WTC11 (cell line): ENCODE measurements around the gene SPOCK1. TPM values are rescaled to one million over a fixed set of nuclear protein-coding genes. Genes with fewer than 3 reads are reported as not detected.
"Not testable (repeated sequence)": the region's sequence is repeated elsewhere in the genome, so short reads cannot be mapped to it uniquely, and the experiment has no call there.

ENCODE experiments used
- ATAC-seq: fragments of 200-7000 bp; cut with Tn5 transposase; 2 replicates; pipeline ENCODE4 v1.10.0; 2021; ENCODE audit warnings: mild to moderate bottlenecking, moderate library complexity
- CTCF ChIA-PET: fragments of 300-600 bp; sonication (Branson Sonifier 250); formaldehyde crosslinking; loops from one replicate; lab custom pipeline; 2021; ENCODE audit warnings: antibody characterized with exemption; lab: Charles Lee
- POLR2A ChIA-PET: fragments of 350-600 bp; sonication (Branson Sonifier 250); formaldehyde crosslinking; loops from one replicate; lab custom pipeline; 2021; ENCODE audit warnings: antibody characterized with exemption; lab: Charles Lee
- DNase-seq: peaks from one replicate; pipeline ENCODE4 v3.0.0; 2021; ENCODE audit warnings: low spot score
- H3K27ac Mint-ChIP-seq: 2 replicates; pipeline ENCODE4 v1.8.0; 2021; ENCODE audit warnings: mixed read lengths
- H3K27me3 Mint-ChIP-seq: 2 replicates; pipeline ENCODE4 v1.8.0; 2021; ENCODE audit warnings: low read depth, mild to moderate bottlenecking, moderate library complexity, mixed read lengths
- H3K36me3 Mint-ChIP-seq: 2 replicates; pipeline ENCODE4 v1.8.0; 2021; ENCODE audit warnings: mixed read lengths
- H3K4me1 Mint-ChIP-seq: 2 replicates; pipeline ENCODE4 v1.8.0; 2022; ENCODE audit warnings: mixed read lengths
- H3K4me3 Mint-ChIP-seq: 2 replicates; pipeline ENCODE4 v1.8.0; 2021; ENCODE audit warnings: mild to moderate bottlenecking, moderate library complexity, mixed read lengths
- H3K9me3 Mint-ChIP-seq: 2 replicates; pipeline ENCODE4 v1.8.0; 2021; ENCODE audit warnings: mixed read lengths
- ELF4 ChIP-seq: sonication (generic); formaldehyde crosslinking; IDR thresholded peaks from 2 replicates; pipeline ENCODE4 v1.8.1; 2022; ENCODE audit warnings: low read depth, mild to moderate bottlenecking, moderate library complexity, missing genetic modification reagents
- ESRRA ChIP-seq: sonication (generic); formaldehyde crosslinking; IDR thresholded peaks from 2 replicates; pipeline ENCODE4 v1.8.1; 2022; ENCODE audit warnings: mild to moderate bottlenecking, missing genetic modification reagents, borderline replicate concordance
- FOXK1 ChIP-seq: sonication (generic); formaldehyde crosslinking; IDR thresholded peaks from 2 replicates; pipeline ENCODE4 v1.8.0; 2022; ENCODE audit warnings: mild to moderate bottlenecking, moderate library complexity, missing genetic modification reagents
- FOXP1 ChIP-seq: sonication (generic); formaldehyde crosslinking; IDR thresholded peaks from 2 replicates; pipeline ENCODE4 v1.8.0; 2022; ENCODE audit warnings: missing genetic modification reagents, mild to moderate bottlenecking, moderate library complexity, borderline replicate concordance
- IRF2 ChIP-seq: sonication (generic); formaldehyde crosslinking; IDR thresholded peaks from 2 replicates; pipeline ENCODE4 v1.8.0; 2022; ENCODE audit warnings: low read depth, missing genetic modification reagents, borderline replicate concordance
- NFE2L1 ChIP-seq: sonication (generic); formaldehyde crosslinking; IDR thresholded peaks from 2 replicates; pipeline ENCODE4 v1.8.1; 2023; ENCODE audit warnings: missing genetic modification reagents
- RELA ChIP-seq: sonication (generic); formaldehyde crosslinking; IDR thresholded peaks from 2 replicates; pipeline ENCODE4 v1.8.1; 2022; ENCODE audit warnings: missing genetic modification reagents, mild to moderate bottlenecking, borderline replicate concordance
- SOX15 ChIP-seq: fragments of 250-450 bp; sonication (Bioruptor Pico); IDR thresholded peaks from 2 replicates; pipeline ENCODE4 v1.9.0; 2021; ENCODE audit warnings: mild to moderate bottlenecking
- SP1 ChIP-seq: sonication (generic); formaldehyde crosslinking; conservative IDR thresholded peaks from 2 replicates; pipeline ENCODE4 v1.8.1; 2022; ENCODE audit warnings: missing genetic modification reagents
- ZNF671 ChIP-seq: fragments of 250-450 bp; sonication (Bioruptor Pico); IDR thresholded peaks from 2 replicates; pipeline ENCODE4 v1.8.0; 2021; ENCODE audit warnings: mild to moderate bottlenecking
- total RNA-seq: library from RNA; stranded (reverse); gene quantifications from 3 replicates; pipeline ENCODE4 v1.2.3, GENCODE V29; 2021
- TF ChIP-seq, protein P1 (sequence below): fragments of 200-600 bp; IDR thresholded peaks from 2 replicates; pipeline ENCODE4 v1.8.0; 2022; ENCODE audit warnings: antibody characterized with exemption
- TF ChIP-seq, protein P2 (sequence below): sonication (generic); formaldehyde crosslinking; IDR thresholded peaks from 2 replicates; pipeline ENCODE4 v1.8.0; 2023; ENCODE audit warnings: mild to moderate bottlenecking, missing genetic modification reagents
- TF ChIP-seq, protein P3 (sequence below): sonication (generic); formaldehyde crosslinking; IDR thresholded peaks from 2 replicates; pipeline ENCODE4 v1.8.1; 2022; ENCODE audit warnings: missing genetic modification reagents, borderline replicate concordance

The SPOCK1 gene
- total RNA-seq, 1 experiment from 2014 or later, result 15.2 TPM

DNA sequence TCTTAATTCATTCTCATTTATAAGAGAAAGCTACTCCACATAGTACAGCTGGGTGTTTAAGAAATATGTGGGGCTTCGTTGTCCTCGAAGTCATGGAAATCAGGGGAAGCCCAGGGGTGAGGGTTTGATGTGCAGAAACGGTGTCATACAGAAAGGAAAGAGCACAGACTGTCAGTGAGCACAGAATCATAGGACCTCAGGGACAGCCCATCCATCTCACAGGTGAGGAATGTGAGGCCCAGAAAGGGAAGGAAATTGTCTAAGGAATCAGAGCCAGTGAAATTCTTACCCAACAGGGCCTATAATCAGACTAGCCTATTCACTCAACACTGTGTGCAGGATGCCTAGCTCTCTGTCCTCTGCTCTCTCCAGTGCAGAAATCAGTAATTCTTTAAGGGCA is 535.6 kb downstream of the SPOCK1 start:
- ChIA-PET POLR2A (no interaction called here), CTCF (no interaction called here)
- DNase-seq (no peak), ATAC-seq (no peak)
- Mint-ChIP-seq H3K27ac (no peak overlapping the region), H3K4me1 (peaks cover 17% of the 10 kb centered on the region), H3K36me3 (no peaks in the 10 kb centered on the region), H3K27me3 (no peaks in the 10 kb centered on the region), H3K4me3 (no peak overlapping the region), H3K9me3 (peaks cover 9% of the 10 kb centered on the region; the same call in 1 of the 2 replicates)
- TF ChIP-seq, protein P1, sequence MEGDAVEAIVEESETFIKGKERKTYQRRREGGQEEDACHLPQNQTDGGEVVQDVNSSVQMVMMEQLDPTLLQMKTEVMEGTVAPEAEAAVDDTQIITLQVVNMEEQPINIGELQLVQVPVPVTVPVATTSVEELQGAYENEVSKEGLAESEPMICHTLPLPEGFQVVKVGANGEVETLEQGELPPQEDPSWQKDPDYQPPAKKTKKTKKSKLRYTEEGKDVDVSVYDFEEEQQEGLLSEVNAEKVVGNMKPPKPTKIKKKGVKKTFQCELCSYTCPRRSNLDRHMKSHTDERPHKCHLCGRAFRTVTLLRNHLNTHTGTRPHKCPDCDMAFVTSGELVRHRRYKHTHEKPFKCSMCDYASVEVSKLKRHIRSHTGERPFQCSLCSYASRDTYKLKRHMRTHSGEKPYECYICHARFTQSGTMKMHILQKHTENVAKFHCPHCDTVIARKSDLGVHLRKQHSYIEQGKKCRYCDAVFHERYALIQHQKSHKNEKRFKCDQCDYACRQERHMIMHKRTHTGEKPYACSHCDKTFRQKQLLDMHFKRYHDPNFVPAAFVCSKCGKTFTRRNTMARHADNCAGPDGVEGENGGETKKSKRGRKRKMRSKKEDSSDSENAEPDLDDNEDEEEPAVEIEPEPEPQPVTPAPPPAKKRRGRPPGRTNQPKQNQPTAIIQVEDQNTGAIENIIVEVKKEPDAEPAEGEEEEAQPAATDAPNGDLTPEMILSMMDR, result no peak

DNA sequence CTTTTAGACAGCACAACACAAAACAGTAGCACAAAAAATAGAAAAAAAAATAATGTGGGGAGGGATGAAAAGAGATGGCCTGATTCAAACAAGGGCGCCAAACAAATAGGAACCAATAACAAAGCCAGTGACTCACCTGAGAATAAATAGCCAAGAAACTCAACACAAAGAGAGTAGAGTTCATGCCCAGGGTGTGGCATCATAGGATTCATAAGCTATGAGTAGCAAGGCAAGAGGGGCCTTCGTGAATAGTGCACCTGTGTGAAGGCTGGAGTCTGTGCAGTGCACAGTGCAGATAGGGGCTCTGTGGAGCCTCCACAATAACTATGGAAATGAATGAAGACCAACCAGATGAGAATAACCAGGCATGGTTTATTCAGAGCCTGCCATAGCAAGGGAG is 541.7 kb downstream of the SPOCK1 start:
- Mint-ChIP-seq H3K4me3 (no peak overlapping the region), H3K36me3 (peaks cover 4% of the 10 kb centered on the region; the same call in 1 of the 2 replicates), H3K27me3 (peaks cover 3% of the 10 kb centered on the region; the same call in 1 of the 2 replicates), H3K27ac (no peak overlapping the region), H3K4me1 (peaks cover 35% of the 10 kb centered on the region), H3K9me3 (peaks cover 8% of the 10 kb centered on the region)
- DNase-seq, result no peak
- ChIA-PET POLR2A (no interaction called here), CTCF (no interaction called here)
- TF ChIP-seq RELA (CRISPR knock-in tag) (no peak), IRF2 (CRISPR knock-in tag) (no peak), SOX15 (no peak), ESRRA (CRISPR knock-in tag) (no peak), ZNF671 (CRISPR knock-in tag) (no peak), ELF4 (CRISPR knock-in tag) (no peak), FOXP1 (CRISPR knock-in tag) (no peak), NFE2L1 (no peak), FOXK1 (no peak), SP1 (CRISPR knock-in tag) (no peak)
- TF ChIP-seq, protein P2, sequence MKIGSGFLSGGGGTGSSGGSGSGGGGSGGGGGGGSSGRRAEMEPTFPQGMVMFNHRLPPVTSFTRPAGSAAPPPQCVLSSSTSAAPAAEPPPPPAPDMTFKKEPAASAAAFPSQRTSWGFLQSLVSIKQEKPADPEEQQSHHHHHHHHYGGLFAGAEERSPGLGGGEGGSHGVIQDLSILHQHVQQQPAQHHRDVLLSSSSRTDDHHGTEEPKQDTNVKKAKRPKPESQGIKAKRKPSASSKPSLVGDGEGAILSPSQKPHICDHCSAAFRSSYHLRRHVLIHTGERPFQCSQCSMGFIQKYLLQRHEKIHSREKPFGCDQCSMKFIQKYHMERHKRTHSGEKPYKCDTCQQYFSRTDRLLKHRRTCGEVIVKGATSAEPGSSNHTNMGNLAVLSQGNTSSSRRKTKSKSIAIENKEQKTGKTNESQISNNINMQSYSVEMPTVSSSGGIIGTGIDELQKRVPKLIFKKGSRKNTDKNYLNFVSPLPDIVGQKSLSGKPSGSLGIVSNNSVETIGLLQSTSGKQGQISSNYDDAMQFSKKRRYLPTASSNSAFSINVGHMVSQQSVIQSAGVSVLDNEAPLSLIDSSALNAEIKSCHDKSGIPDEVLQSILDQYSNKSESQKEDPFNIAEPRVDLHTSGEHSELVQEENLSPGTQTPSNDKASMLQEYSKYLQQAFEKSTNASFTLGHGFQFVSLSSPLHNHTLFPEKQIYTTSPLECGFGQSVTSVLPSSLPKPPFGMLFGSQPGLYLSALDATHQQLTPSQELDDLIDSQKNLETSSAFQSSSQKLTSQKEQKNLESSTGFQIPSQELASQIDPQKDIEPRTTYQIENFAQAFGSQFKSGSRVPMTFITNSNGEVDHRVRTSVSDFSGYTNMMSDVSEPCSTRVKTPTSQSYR (CRISPR knock-in tag), result no peak
- TF ChIP-seq, protein P3, sequence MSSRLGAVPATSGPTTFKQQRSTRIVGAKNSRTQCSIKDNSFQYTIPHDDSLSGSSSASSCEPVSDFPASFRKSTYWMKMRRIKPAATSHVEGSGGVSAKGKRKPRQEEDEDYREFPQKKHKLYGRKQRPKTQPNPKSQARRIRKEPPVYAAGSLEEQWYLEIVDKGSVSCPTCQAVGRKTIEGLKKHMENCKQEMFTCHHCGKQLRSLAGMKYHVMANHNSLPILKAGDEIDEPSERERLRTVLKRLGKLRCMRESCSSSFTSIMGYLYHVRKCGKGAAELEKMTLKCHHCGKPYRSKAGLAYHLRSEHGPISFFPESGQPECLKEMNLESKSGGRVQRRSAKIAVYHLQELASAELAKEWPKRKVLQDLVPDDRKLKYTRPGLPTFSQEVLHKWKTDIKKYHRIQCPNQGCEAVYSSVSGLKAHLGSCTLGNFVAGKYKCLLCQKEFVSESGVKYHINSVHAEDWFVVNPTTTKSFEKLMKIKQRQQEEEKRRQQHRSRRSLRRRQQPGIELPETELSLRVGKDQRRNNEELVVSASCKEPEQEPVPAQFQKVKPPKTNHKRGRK (CRISPR knock-in tag), result no peak
- TF ChIP-seq, all 79 proteins: peak for 0
- ATAC-seq, result no peak

DNA sequence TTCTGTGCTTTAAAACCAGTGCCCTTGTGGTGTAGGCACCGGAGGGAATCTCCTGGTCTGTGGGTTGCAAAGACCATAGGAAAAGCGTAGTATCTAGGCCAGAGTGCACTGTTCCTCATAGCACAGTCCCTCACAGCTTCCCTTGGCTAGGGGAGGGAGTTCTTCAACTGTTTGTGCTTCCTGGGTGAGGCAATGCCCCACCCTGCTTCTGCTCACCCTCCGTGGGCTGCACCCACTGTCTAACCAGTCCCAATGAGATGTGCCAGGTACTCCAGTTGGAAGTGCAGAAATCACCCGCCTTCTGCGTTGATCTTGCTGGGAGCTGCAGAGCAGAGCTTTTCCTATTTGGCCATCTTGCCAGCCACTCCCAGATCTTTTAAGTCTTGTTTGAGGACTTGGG is 545.0 kb downstream of the SPOCK1 start:
- Mint-ChIP-seq H3K27ac (peak overlapping the region; percentile 48; the same call in 1 of the 2 replicates), H3K4me1 (peaks cover 26% of the 10 kb centered on the region), H3K36me3 (peaks cover 27% of the 10 kb centered on the region), H3K9me3 (peaks cover 30% of the 10 kb centered on the region)
- H3K27me3 Mint-ChIP-seq, DNase-seq, H3K4me3 Mint-ChIP-seq: not testable (repeated sequence)
- ATAC-seq, result peak; percentile 24; the same call in 1 of the 2 replicates
- ChIA-PET POLR2A (interaction anchor here (0.6 kb wide), 1 partner anchor 1749 kb away, joined by 3 read pairs; no protein-coding TSS in a partner anchor), CTCF (interaction anchor here (1.1 to 1.5 kb wide), 2 partner anchors 18 to 63 kb away, joined by 3 read pairs; no protein-coding TSS in a partner anchor)
